GM10847 (cell line): ENCODE data around the gene HES5.

Experiments
- POLR2A ChIP-seq: IDR thresholded peaks from 2 replicates; pipeline ENCODE4 v1.6.1; 2011; ENCODE audit not compliant: insufficient read length; ENCODE audit errors: extremely low read depth

HES5 gene

GRCh38 chr1:2528016-2528415 lies 2.0 kb downstream of the HES5 start:
- no peak for TF ChIP-seq POLR2A

DNA sequence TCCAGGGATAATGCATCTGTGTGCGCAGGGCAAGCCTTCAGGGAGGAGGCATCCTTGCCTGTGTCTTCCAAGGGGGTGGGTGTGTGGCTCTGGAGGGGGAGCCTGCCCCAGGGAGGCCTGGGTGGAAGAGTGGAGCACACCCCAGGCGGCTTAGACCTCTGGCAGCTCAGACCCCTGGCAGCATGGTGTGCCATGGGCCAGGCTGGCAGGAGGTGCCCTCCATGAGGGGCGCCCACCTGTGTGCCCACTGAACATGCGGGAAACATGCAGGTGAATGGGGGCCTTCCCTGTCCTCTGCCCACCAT lies 2.6 kb downstream of the HES5 start:
- no peak for TF ChIP-seq POLR2A

DNA sequence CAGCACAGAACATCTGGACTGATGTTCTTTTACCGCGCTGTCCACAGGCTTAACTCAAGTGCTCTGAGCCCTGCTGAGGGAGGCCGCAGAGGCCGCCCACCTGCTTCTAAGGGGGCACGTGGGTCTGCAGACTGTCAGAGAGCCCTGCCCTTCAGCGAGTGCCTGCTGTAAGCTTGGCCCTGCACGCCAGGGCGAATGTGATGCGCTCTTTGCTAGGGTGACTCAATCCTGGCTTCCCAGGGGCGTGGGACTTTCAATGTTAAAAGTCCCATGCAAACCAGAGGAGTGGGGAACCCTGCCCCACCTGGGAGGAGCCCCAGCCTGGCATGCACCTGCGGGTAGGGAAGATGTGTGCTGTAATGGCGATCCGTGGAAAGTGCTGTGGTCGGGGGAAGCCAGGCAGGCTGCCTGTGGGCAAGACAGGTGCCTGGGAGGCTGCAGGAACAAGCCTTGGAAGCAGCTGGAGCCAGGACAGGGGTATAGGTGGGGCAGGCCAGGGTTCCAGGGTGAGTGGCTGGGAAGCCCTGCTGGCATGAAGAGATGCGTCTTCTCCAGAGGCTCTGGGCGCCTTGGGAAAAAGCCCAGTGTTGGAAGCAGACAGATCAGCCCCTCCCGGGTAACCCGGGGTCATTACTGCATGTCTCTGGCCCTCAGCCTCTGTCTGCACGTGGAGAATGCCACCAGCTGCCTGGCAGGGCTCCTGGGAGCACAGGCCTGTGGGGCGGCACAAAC lies 3.1 kb downstream of the HES5 start:
- TF ChIP-seq POLR2A = no peak

- peak; percentile 70 for TF ChIP-seq POLR2A
Measured at GRCh38 chr1:2525920-2526823, 3.9 kb downstream of the HES5 start, which contains the start of gene PANK4. PANK4 (minus strand) TSS chr1:2526596; CDS start chr1:2526587, 9 bp downstream.

DNA sequence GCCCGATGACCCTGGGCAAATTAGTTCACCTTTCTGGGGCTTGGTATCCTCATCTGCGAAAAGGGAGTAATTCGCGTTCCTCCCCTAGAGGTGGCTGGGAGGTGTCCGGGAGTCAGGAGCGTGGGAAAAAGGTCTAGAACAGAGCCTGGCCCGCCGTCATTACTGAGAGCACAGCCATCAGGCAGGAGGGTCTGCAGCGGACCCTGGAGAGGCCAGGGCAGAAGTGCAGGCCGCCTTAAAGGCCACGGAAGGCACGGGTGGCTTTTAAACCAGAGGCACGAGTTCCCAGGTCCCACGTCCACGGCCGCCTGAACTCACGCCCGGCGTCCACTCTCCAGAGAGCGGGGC lies 4.5 kb downstream of the HES5 start:
- no peak for TF ChIP-seq POLR2A

DNA sequence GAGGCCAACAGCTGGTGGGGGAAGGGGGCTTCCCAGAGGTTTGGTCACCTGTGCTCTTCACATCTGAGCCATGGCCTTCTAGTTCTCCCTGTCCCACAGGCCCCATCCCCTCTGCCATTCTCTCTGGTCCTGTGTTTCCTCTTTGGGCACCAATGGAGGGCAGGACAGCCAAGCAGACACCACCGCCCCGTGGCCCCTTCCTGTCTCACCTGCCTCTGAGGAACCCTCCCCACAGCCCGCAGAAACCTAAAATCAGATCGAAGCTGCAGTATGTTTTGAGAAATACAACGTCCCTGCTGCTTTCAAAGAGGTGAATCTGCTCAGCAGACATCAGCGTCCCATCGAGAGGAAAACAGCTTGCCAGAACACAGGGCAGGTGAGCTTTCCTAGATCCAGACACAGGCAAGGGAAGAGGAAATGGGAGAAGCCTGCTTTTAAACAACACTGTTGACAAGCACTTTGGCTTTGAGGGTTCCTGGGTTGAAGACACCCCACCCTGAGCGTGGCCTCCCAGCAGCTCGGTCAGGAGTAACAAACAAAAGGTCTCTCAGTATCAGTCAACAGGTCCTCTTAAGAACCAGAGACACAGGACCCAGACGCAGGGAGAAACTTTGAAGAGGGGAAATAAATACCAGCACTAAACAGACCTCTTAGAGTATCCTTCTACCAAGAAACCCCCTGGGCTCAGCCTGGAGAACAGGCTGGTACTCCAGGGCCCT lies 6.0 kb downstream of the HES5 start:
- no peak for TF ChIP-seq POLR2A

GRCh38 chr1:2523191-2523890 lies 6.7 kb downstream of the HES5 start:
- TF ChIP-seq POLR2A = no peak

DNA sequence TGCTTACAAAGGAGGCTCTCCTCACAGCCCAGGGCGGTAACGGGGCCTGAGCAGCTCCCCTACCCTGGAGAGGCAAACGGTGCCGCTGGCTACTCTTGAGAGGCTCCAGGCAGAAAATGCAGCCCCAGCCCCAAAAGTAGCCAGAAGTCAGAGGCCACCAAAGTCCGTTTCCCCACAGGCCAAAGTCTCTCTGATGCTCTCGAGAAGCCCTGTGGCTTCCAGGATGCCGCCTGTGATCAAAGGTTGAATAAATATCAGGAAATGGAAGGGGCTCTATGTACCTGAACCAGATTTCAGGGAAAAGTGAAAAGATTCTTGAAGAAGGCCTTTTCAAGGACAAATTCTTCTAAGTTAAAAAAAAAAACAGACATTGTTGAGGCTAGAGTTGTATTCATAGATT lies 7.8 kb downstream of the HES5 start:
- TF ChIP-seq POLR2A = no peak

GRCh38 chr1:2520806-2521205 lies 9.3 kb downstream of the HES5 start:
- TF ChIP-seq POLR2A = no peak

- no peak for TF ChIP-seq POLR2A
Measured at GRCh38 chr1:2520206-2520605, 9.9 kb downstream of the HES5 start.

DNA sequence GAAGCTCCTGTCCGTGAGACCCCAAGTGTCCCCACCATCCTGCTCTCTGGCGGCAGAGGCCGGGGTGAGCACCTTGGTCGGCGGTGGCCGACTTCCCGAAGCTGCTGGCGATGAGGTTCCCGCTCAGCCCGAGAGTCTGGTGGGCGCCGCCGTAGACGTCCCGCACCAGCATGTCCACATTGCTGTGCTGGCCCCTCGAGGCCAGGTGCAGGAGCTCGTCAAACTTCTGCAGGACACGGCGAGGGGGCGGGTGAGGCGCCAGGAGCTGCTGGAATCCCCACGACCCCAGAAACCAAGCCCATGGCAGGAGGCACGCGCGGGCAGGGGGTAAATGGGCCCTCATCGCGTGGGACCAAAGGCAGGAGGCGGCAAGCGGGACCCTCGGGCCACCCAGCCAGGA lies 10.3 kb downstream of the HES5 start:
- TF ChIP-seq POLR2A = no peak

DNA sequence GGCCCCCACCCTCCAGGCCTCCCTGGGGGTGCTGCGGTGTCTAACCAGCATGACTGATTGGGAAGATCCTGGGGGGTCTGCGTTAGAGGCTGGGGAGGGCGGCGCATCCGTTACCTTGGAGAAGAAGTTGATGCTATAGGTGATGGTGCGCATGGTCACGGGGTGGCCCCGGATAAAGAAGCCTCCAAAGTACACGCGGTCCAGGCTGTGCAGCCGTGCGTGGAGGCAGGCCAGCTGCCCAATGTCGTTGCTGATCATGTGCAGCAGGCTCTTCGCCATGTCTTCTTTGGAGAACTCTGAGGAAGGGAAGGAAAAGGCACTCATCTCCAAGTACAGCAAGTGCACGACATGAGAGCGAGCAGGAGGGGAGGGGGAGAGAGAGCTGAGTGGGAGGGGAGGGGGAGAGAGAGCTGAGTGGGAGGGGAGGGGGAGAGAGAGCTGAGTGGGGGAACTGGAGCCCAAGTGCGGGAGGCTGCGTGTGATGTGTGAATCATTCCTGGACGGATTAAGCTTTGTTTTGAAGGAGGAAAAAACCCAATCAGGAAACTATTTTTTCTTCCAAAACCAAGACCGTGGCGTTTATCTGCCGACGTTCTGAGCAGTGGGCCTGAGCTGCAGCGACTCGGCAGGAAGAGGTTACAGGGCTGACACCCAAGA lies 10.9 kb downstream of the HES5 start:
- no peak for TF ChIP-seq POLR2A

GRCh38 chr1:2518528-2518927 lies 11.5 kb downstream of the HES5 start:
- no peak for TF ChIP-seq POLR2A

- no peak for TF ChIP-seq POLR2A
Measured at GRCh38 chr1:2517966-2518365, 12.1 kb downstream of the HES5 start.

DNA sequence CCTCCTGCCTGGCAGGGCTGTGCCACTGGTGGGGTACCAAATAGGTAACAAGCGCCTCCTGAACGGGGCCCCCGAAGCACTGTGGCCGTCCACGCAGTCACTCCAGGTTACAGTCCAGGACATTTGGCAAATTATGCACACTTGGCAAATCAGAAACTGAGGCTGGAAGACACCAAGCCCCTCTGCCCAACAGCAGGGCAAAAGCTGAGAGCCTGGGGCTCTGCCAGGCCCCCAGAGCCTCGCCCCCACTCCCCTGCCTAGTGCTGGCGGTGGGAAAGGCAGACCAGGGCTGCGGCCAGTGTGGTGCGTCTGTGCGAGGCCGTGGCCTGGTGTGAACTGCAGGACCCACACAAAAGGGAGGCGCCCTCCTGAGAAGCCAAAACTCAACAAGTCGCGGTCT lies 13.1 kb downstream of the HES5 start:
- no peak for TF ChIP-seq POLR2A
